SK-N-SH (cell line): ENCODE results near the gene GRIN2C.

Source experiments
- PBX3 ChIP-seq: IDR thresholded peaks from 2 replicates; pipeline ENCODE4; 2012
- RCOR1 ChIP-seq: fragments of 150-350 bp; IDR thresholded peaks from 2 replicates; pipeline ENCODE4 v1.6.1; 2017; ENCODE audit warnings: antibody characterized with exemption, low read length
- USF1 ChIP-seq: IDR thresholded peaks from 2 replicates; pipeline ENCODE4 v1.4.0; 2012; ENCODE audit warnings: low read depth, borderline replicate concordance
- TF ChIP-seq, protein P1 (sequence below): fragments of 200-600 bp; sonication (generic); IDR thresholded peaks from 2 replicates; pipeline ENCODE4 v1.6.1; 2017; ENCODE audit warnings: antibody characterized with exemption, mild to moderate bottlenecking, moderate library complexity

GRCh38 chr17:74900208-74900607 lies 40.5 kb upstream of the GRIN2C start:
- TF ChIP-seq RCOR1 (no peak), USF1 (no peak), PBX3 (no peak)
- TF ChIP-seq, protein P1, sequence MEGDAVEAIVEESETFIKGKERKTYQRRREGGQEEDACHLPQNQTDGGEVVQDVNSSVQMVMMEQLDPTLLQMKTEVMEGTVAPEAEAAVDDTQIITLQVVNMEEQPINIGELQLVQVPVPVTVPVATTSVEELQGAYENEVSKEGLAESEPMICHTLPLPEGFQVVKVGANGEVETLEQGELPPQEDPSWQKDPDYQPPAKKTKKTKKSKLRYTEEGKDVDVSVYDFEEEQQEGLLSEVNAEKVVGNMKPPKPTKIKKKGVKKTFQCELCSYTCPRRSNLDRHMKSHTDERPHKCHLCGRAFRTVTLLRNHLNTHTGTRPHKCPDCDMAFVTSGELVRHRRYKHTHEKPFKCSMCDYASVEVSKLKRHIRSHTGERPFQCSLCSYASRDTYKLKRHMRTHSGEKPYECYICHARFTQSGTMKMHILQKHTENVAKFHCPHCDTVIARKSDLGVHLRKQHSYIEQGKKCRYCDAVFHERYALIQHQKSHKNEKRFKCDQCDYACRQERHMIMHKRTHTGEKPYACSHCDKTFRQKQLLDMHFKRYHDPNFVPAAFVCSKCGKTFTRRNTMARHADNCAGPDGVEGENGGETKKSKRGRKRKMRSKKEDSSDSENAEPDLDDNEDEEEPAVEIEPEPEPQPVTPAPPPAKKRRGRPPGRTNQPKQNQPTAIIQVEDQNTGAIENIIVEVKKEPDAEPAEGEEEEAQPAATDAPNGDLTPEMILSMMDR, result no peak
